GM10248 (cell line): ENCODE results near the gene GPR179.
"Not testable (repeated sequence)": the region's sequence is repeated elsewhere in the genome, so short reads cannot be mapped to it uniquely, and the experiment has no call there.

ENCODE experiments used
- CTCF ChIA-PET: fragments of 300-600 bp; sonication (Branson Sonifier 250); formaldehyde crosslinking; extraction: SDS; loops from one replicate; lab custom pipeline; 2021; ENCODE audit warnings: antibody characterized with exemption; lab: Yijun Ruan, JAX
- POLR2A ChIA-PET: fragments of 350-650 bp; sonication (Branson Sonifier 250); formaldehyde crosslinking; extraction: SDS; loops from one replicate; lab custom pipeline; 2020; ENCODE audit warnings: antibody characterized with exemption; lab: Yijun Ruan, JAX
- DNase-seq: peaks from one replicate; pipeline ENCODE4 v3.0.0; 2012; ENCODE audit errors: extremely low spot score
- CTCF ChIP-seq: IDR thresholded peaks from 2 replicates; pipeline ENCODE4 v1.5.1; 2012; ENCODE audit warnings: mild to moderate bottlenecking, low read depth; ENCODE audit errors: extremely low read depth, missing control alignments, control extremely low read depth

Gene GPR179

DNA sequence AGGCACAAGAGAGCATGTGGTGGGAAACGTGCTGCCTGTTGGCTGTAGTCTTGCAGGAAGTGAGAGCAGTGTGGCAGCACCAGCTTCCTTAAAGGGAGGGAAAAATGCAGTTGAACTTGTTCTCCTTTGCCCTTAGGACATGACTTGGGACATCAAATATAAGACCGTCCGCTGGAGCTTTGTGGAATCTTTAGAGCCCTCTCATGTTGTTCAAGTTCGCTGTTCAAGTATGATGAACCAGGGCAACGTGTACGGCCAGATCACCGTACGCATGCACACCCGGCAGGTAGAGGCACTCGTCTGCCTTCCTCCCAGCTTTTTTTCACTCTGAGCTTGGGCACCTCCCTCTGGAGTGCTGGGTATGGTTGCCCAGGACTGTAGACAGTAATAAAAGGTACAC is 23.3 kb downstream of the GPR179 start:
- no peak for DNase-seq
- ChIA-PET POLR2A (no interaction called here), CTCF (interaction anchor here (1.1 to 7.2 kb wide), 3 partner anchors 13 to 103 kb away, joined by 3 to 72 read pairs (median 3); no protein-coding TSS in a partner anchor)
- TF ChIP-seq CTCF, result no peak

DNA sequence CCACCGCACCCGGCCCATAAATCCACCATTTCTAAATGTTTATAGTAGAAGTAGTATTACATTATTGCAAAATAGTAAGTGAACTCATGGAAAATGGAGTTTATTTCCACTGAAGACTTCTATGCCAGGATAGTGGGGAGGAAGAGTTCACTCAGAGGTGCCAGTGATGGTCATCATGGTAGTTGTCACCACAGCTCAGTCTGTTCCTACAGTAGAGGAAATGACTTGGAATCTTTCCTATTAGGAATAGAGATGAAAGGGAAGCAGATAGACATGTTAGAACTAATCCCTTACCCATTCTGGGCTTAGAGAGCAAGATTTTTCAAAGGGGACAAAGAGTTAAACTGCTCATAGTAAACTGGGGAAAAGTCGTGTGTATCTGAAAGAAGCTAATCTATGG is 26.7 kb downstream of the GPR179 start:
- no peak for TF ChIP-seq CTCF
- POLR2A ChIA-PET, result no interaction called here
- no peak for DNase-seq
- CTCF ChIA-PET, result interaction anchor here (1.4 kb wide), 1 partner anchor 16 kb away, joined by 4 read pairs; no protein-coding TSS in a partner anchor

- no peak for DNase-seq
- TF ChIP-seq CTCF, result no peak
- CTCF ChIA-PET, result interaction anchor here (1.9 kb wide), 1 partner anchor 18 kb away, joined by 8 read pairs; no protein-coding TSS in a partner anchor
- POLR2A ChIA-PET, result no interaction called here
Measured at GRCh38 chr17:38315497-38315896, 28.3 kb downstream of the GPR179 start.

GRCh38 chr17:38296834-38297517 is 46.8 kb downstream of the GPR179 start, which contains the start of gene MRPL45:
TSS of gene MRPL45 (plus strand) at chr17:38297168. CDS start at chr17:38297184, 16 bp downstream.
- DNase-seq, POLR2A ChIA-PET, CTCF ChIA-PET: not testable (repeated sequence)

GRCh38 chr17:38295602-38296365 is 48.0 kb downstream of the GPR179 start:
- CTCF ChIA-PET, POLR2A ChIA-PET: not testable (repeated sequence)
- peak; percentile 0 for DNase-seq

GRCh38 chr17:38289760-38290159 is 54.0 kb downstream of the GPR179 start:
- POLR2A ChIA-PET, DNase-seq: not testable (repeated sequence)

GRCh38 chr17:38288217-38288827 is 55.4 kb downstream of the GPR179 start:
- peak; percentile 14 for TF ChIP-seq CTCF
- CTCF ChIA-PET, DNase-seq, POLR2A ChIA-PET: not testable (repeated sequence)

More at GRCh38 chr17:38289760-38290159, 54.0 kb downstream of the GPR179 start:
- CTCF ChIA-PET, result not testable (repeated sequence)

DNA sequence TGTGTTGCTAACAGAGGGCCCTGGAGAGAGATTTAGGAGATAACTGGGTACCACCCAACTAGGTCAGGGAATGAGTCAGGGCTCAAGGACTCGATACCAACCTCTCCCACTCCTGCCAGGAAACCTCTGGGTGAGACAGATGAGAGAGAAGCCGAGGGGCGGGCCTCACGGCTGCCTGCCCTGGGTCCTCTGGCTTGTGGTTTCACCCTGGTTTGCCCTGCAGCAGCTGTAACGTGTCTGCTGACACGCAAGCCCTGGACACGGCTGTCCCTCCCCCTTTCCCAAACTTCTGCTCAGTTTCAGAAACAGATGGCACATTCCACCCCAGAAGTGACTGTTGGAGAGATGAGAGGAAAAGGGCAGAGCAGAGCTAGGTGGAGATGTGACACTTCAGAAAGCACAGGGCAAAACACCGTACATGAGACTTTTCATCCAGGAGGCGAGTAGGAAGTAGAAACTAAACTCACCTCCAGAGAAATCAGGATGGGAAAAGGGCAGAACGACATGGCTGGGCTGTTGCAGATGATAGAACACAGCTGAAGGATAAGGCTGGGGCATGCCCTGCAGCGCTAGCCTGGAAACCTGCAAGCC is 57.2 kb downstream of the GPR179 start:
- DNase-seq, CTCF ChIA-PET, POLR2A ChIA-PET: not testable (repeated sequence)

GRCh38 chr17:38285994-38286393 is 57.8 kb downstream of the GPR179 start:
- CTCF ChIA-PET, DNase-seq, POLR2A ChIA-PET: not testable (repeated sequence)
